Right kidney (tissue), 1 donor: ENCODE data around the gene TRIP10.

Source experiments
- DNase-seq: peaks from one replicate; pipeline ENCODE4 v3.0.0-alpha.2; 2016

The TRIP10 gene

GRCh38 chr19:6724631-6725492, 14.6 kb upstream of the TRIP10 start:
- no peak for DNase-seq

GRCh38 chr19:6725513-6726231, 13.8 kb upstream of the TRIP10 start:
- no peak for DNase-seq

GRCh38 chr19:6728346-6728745, 11.1 kb upstream of the TRIP10 start:
- no peak for DNase-seq

- DNase-seq = no peak
Measured at GRCh38 chr19:6729573-6730152, 9.8 kb upstream of the TRIP10 start.

GRCh38 chr19:6730153-6730804, 9.2 kb upstream of the TRIP10 start:
- no peak for DNase-seq

GRCh38 chr19:6730941-6731670, 8.4 kb upstream of the TRIP10 start:
- DNase-seq = no peak

- no peak for DNase-seq
Measured at GRCh38 chr19:6731822-6732221, 7.7 kb upstream of the TRIP10 start.

GRCh38 chr19:6732803-6733337, 6.6 kb upstream of the TRIP10 start:
- DNase-seq = no peak

GRCh38 chr19:6733338-6734095, 6.0 kb upstream of the TRIP10 start:
- no peak for DNase-seq

- no peak for DNase-seq
Measured at GRCh38 chr19:6734096-6734696, 5.3 kb upstream of the TRIP10 start.

GRCh38 chr19:6735181-6735911, 4.1 kb upstream of the TRIP10 start:
- DNase-seq = no peak

- DNase-seq = peak; percentile 83
Measured at GRCh38 chr19:6736169-6736916, 3.1 kb upstream of the TRIP10 start.

- no peak for DNase-seq
Measured at GRCh38 chr19:6736917-6737283, 2.6 kb upstream of the TRIP10 start.

- peak; percentile 98 for DNase-seq
Measured at GRCh38 chr19:6737284-6737872, 2.1 kb upstream of the TRIP10 start, which contains the start of gene GPR108. GPR108 (minus strand) TSS chr19:6737580; CDS start chr19:6737576, 4 bp downstream.

GRCh38 chr19:6737873-6738786, 1.4 kb upstream of the TRIP10 start:
- peak; percentile 78 for DNase-seq

- DNase-seq = peak; percentile 82
Measured at GRCh38 chr19:6738787-6739389, 592 bp upstream of the TRIP10 start.
